AG08396 (cell line): ENCODE data around the gene ACVR2B.

Experiments used
- DNase-seq: peaks from one replicate; pipeline ENCODE4 v3.0.0; 2012; ENCODE audit warnings: low spot score, mixed read lengths

The ACVR2B gene

GRCh38 chr3:38458796-38459498 is 5.3 kb downstream of the ACVR2B start:
- DNase-seq, result peak; percentile 73

GRCh38 chr3:38459499-38460048 is 5.9 kb downstream of the ACVR2B start:
- DNase-seq, result no peak

- no peak for DNase-seq
Observed at GRCh38 chr3:38460377-38461270, 6.9 kb downstream of the ACVR2B start.

- DNase-seq, result no peak
Observed at GRCh38 chr3:38465588-38466154, 12.0 kb downstream of the ACVR2B start.

- DNase-seq, result no peak
Observed at GRCh38 chr3:38468765-38469164, 15.1 kb downstream of the ACVR2B start.

- DNase-seq, result no peak
Observed at GRCh38 chr3:38469852-38470251, 16.2 kb downstream of the ACVR2B start.

- DNase-seq, result no peak
Observed at GRCh38 chr3:38471260-38471857, 17.7 kb downstream of the ACVR2B start.

GRCh38 chr3:38472342-38472741 is 18.7 kb downstream of the ACVR2B start:
- DNase-seq, result no peak

- DNase-seq, result no peak
Observed at GRCh38 chr3:38473229-38473628, 19.5 kb downstream of the ACVR2B start.

GRCh38 chr3:38474928-38475605 is 21.4 kb downstream of the ACVR2B start:
- no peak for DNase-seq

GRCh38 chr3:38475716-38476115 is 22.0 kb downstream of the ACVR2B start:
- DNase-seq, result no peak

- DNase-seq, result no peak
Observed at GRCh38 chr3:38476157-38476756, 22.6 kb downstream of the ACVR2B start.

GRCh38 chr3:38477057-38477820 is 23.5 kb downstream of the ACVR2B start:
- DNase-seq, result no peak

- no peak for DNase-seq
Observed at GRCh38 chr3:38477839-38478450, 24.3 kb downstream of the ACVR2B start.

GRCh38 chr3:38478901-38479300 is 25.2 kb downstream of the ACVR2B start:
- DNase-seq, result no peak

GRCh38 chr3:38479431-38480092 is 25.9 kb downstream of the ACVR2B start:
- peak; percentile 88 for DNase-seq

- no peak for DNase-seq
Observed at GRCh38 chr3:38480093-38480445, 26.4 kb downstream of the ACVR2B start.

GRCh38 chr3:38480930-38481329 is 27.2 kb downstream of the ACVR2B start:
- DNase-seq, result no peak

GRCh38 chr3:38482951-38483350 is 29.3 kb downstream of the ACVR2B start:
- DNase-seq, result no peak

GRCh38 chr3:38487323-38487722 is 33.6 kb downstream of the ACVR2B start:
- no peak for DNase-seq
